ENCODE data around the gene QRSL1.
"Not testable (repeated sequence)": the region's sequence is repeated elsewhere in the genome, so short reads cannot be mapped to it uniquely, and the experiment has no call there.

QRSL1 gene

DNA sequence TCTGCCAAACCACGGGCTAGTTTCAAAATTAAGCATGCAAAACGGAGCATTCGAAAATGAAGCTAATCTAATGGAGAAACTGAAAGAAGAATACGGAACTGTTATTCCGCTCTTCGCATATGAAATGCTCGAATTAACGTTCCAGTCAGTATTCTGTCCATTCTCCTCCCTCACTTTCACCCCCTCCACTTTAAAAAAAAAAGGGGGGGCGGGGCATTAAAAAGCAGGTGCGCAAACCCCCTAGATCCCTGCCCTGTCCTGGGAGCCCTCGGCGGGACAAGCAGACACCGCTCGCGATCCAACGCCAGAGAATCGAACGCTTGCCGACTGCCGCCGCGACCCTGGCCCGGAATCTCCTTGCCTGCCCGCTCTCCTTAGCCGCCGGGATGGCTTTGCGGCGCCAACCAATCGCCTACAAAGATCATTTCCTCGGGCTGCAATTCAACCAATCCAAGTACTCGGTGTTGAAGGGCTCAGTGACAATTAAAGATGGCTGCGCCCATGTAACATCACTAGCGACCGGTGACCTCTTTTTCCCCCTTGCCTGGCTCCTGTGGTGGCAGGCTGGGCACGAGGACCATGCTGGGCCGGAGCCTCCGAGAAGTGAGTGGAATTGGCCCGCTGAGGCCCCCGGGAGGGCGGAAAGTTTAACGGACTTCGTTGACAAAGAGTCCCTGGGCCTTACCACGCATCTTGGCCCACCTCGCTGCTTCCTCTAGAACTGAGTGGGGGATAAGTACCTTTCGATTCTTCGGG is at the start of gene QRSL1, which contains the start of gene RTN4IP1:
TSS of gene QRSL1 (plus strand) at position 476 of the 756 bp plus-strand sequence. CDS start at position 580, 104 bp downstream.
TSS of gene RTN4IP1 (minus strand) at position 396 of the 756 bp plus-strand sequence. CDS start 477 bp downstream, outside the sequence.
- peak; percentile 96 for DNase-seq

- no peak for DNase-seq
These were observed 47.9 kb upstream of the QRSL1 start for GRCh38 chr6:106581468-106581867.

DNA sequence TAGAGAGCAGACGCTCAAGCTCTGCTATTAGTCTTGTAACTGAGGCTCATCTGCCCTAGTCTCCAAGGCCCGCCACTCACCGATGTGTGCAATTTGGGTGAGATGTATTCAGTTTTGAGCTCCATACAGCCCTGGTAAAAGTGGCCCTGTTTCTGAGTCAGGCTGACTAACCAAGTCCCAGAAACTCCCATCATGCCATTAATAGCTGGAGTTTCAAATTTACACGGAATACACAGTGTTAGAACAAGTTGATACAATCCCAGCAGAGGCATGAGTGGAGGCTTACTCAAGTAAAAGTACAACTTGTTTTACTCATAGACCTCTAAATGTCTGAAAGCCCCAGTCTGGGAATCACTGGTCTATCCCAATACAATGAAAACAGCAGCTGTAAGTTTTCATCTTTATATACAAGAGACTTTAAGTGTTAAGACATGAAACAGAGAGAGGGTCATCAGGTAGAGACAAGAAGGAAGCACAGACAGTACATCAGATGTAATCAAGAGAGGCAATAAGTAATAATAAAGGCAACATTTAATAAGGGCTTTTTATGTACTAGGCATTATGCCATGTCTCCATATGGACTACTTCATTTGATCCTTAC is 42.5 kb upstream of the QRSL1 start:
- DNase-seq, result no peak

DNA sequence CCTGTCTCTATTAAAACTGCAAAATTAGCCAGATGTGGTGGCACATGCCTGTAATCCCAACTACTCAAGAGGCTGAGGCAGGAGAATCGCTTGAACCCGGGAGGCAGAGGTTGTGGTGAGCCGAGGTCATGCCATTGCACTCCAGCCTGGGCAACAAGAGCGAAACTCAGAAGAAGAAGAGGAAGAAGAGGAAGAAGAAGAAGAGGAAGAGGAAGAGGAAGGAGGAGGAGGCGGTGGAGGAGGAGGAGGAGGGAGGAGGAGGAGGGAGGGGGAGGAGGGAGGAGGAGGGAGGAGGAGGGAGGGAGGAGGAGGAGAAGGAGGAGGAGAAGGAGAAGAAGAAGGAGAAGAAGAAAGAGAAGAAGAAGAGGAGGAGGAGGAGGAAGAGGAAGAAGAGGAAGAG is 40.4 kb upstream of the QRSL1 start:
- DNase-seq, result not testable (repeated sequence)

DNA sequence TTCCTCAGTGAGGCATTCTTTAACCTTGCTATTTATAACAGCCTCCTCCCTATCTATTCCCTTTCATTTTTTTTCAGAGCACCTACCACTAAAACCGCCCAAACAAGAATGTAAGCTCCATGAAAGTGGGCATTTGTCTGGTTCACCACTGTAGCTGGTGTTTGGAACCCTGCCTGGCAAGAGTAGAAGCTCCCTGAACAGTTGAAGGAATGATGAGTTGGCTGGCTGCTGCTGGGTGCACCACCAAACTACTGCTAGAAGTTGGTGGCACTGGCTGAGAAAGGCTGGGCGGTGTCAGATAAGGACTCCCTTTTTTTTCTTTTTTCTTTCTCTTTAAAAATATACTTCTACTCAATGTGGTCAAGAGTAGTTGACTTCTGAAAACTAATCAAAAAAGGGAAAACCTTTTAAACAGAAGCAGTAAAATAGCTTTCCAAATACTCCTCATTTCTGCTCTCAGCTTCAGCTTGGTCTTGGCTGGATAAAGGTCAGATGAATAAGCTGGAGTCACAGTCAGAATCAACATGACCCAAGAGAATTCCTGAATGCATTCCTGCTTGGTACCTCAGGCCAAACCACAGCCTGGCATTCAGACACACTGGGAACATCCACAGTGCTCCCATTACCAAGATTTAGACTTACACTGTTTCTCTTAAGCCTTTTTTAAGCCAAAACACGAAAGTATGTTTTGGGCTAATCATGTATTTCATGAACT is 38.1 kb upstream of the QRSL1 start:
- peak; percentile 54 for DNase-seq

GRCh38 chr6:106599440-106599839 is 29.9 kb upstream of the QRSL1 start:
- no peak for DNase-seq

- DNase-seq, result no peak
These were observed 29.0 kb upstream of the QRSL1 start for GRCh38 chr6:106600329-106600728.

GRCh38 chr6:106608080-106608668 is 21.2 kb upstream of the QRSL1 start:
- DNase-seq, result peak; percentile 87

GRCh38 chr6:106609699-106610098 is 19.7 kb upstream of the QRSL1 start:
- peak; percentile 58 for DNase-seq

- no peak for DNase-seq
These were observed 18.3 kb upstream of the QRSL1 start for GRCh38 chr6:106611030-106611429.

GRCh38 chr6:106612671-106613416 is 16.5 kb upstream of the QRSL1 start:
- no peak for DNase-seq

- no peak for DNase-seq
These were observed 15.8 kb upstream of the QRSL1 start for GRCh38 chr6:106613590-106613989.

GRCh38 chr6:106614166-106614565 is 15.2 kb upstream of the QRSL1 start:
- no peak for DNase-seq

- DNase-seq, result no peak
These were observed 14.7 kb upstream of the QRSL1 start for GRCh38 chr6:106614592-106615257.

- no peak for DNase-seq
These were observed 12.1 kb upstream of the QRSL1 start for GRCh38 chr6:106617302-106617701.

GRCh38 chr6:106617857-106618256 is 11.5 kb upstream of the QRSL1 start:
- no peak for DNase-seq

DNA sequence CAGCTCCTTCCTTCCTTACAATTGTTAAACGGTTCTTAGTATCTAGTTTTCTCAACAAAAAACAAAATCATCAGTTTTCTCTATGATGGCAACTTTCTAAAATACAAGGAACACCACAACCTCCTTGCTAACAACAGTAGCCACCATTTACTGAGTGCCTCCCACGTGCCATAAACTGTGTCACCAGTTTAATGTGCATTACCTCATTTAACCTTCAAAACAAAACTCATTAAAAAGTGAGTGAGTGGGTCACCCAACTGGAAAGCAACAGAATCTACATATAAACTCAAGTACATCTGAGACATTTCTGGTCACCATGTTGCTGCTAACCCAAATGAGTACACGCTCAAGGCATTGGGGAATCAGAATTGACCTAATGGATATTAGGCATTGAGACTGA is 11.1 kb upstream of the QRSL1 start:
- DNase-seq, result no peak

DNA sequence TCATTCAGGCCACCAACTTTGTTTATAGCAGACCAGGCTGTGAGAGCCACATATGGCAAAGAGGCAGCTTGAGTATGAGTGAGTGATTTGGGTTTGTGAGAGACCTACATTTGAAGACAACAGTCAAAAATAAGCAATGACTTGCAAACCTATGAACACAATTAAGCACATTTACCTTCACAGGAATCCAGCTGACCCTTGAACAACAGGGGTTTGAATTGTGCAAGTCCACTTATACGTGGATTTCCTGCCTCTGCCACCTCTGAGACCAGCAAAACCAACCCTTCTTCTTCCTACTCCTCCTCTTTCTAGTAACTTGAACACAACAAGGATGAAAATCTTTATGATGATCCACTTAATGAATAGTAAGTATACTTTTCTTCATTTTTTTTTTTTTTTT is 10.2 kb upstream of the QRSL1 start:
- DNase-seq, result no peak

- no peak for DNase-seq
These were observed 8.3 kb upstream of the QRSL1 start for GRCh38 chr6:106620931-106621672.

- no peak for DNase-seq
These were observed 7.0 kb upstream of the QRSL1 start for GRCh38 chr6:106622412-106622811.

- DNase-seq, result no peak
These were observed 6.3 kb upstream of the QRSL1 start for GRCh38 chr6:106623039-106623438.
